ENCODE measurements around the gene KLHDC7B. TPM values are rescaled to one million over a fixed set of nuclear protein-coding genes. Genes with fewer than 3 reads are reported as not detected.

KLHDC7B gene
- total and polyA plus RNA-seq, 2 of the 13 experiments (the other 11 are each of a cell fraction or from before 2014, with no cell fraction given), result 0.11 TPM; not detected in 1

DNA sequence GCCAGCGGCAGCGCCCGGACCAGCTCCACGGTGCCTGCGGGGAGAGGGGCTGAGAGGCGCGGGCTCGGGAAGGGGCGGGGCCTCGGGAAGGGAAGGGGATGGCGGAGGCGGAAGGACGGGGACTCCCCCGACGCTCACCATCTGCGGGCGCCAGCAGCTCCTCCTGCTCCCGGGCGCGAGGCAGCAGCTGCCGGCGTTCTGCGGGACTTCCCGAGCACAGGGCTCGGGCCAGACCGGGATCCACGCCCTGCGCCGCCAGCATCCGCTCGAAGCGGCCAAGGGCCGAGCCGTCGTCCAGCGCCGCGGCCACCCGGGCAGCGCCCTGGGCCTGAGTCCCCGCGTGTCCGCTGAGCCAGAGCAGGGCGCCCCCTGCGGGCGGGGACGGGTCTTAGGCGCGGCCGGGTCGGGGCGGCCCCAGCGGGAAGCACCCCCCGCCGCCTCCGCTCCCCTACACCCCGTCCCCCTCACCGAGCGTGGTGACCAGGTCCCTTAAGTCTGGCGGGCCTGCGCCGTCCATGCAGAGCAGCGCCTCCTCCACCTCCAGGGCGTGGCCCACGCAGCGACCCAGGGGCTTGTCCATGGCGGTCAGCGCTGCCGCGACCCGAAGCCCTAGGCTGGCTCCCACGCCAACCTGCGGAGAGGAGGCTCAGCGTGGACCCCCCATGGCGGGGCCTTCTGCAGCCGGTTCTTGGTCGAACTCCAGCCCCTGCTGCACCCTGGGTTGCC is 19.4 kb upstream of the KLHDC7B start (continued):
- no peak for TF ChIP-seq ZNF256 (CRISPR knock-in tag; conservative IDR thresholded peaks at IDR 0.05)
- no peak; the same call in 1 of the 2 replicates for TF ChIP-seq ZNF205 (CRISPR knock-in tag; IDR thresholded peaks at IDR 0.05)
- TF ChIP-seq, protein P1, sequence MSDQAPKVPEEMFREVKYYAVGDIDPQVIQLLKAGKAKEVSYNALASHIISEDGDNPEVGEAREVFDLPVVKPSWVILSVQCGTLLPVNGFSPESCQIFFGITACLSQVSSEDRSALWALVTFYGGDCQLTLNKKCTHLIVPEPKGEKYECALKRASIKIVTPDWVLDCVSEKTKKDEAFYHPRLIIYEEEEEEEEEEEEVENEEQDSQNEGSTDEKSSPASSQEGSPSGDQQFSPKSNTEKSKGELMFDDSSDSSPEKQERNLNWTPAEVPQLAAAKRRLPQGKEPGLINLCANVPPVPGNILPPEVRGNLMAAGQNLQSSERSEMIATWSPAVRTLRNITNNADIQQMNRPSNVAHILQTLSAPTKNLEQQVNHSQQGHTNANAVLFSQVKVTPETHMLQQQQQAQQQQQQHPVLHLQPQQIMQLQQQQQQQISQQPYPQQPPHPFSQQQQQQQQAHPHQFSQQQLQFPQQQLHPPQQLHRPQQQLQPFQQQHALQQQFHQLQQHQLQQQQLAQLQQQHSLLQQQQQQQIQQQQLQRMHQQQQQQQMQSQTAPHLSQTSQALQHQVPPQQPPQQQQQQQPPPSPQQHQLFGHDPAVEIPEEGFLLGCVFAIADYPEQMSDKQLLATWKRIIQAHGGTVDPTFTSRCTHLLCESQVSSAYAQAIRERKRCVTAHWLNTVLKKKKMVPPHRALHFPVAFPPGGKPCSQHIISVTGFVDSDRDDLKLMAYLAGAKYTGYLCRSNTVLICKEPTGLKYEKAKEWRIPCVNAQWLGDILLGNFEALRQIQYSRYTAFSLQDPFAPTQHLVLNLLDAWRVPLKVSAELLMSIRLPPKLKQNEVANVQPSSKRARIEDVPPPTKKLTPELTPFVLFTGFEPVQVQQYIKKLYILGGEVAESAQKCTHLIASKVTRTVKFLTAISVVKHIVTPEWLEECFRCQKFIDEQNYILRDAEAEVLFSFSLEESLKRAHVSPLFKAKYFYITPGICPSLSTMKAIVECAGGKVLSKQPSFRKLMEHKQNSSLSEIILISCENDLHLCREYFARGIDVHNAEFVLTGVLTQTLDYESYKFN (CRISPR knock-in tag; conservative IDR thresholded peaks at IDR 0.05), result no peak
- TF ChIP-seq, protein P2, sequence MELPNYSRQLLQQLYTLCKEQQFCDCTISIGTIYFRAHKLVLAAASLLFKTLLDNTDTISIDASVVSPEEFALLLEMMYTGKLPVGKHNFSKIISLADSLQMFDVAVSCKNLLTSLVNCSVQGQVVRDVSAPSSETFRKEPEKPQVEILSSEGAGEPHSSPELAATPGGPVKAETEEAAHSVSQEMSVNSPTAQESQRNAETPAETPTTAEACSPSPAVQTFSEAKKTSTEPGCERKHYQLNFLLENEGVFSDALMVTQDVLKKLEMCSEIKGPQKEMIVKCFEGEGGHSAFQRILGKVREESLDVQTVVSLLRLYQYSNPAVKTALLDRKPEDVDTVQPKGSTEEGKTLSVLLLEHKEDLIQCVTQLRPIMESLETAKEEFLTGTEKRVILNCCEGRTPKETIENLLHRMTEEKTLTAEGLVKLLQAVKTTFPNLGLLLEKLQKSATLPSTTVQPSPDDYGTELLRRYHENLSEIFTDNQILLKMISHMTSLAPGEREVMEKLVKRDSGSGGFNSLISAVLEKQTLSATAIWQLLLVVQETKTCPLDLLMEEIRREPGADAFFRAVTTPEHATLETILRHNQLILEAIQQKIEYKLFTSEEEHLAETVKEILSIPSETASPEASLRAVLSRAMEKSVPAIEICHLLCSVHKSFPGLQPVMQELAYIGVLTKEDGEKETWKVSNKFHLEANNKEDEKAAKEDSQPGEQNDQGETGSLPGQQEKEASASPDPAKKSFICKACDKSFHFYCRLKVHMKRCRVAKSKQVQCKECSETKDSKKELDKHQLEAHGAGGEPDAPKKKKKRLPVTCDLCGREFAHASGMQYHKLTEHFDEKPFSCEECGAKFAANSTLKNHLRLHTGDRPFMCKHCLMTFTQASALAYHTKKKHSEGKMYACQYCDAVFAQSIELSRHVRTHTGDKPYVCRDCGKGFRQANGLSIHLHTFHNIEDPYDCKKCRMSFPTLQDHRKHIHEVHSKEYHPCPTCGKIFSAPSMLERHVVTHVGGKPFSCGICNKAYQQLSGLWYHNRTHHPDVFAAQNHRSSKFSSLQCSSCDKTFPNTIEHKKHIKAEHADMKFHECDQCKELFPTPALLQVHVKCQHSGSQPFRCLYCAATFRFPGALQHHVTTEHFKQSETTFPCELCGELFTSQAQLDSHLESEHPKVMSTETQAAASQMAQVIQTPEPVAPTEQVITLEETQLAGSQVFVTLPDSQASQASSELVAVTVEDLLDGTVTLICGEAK (IDR thresholded peaks at IDR 0.05), result no peak
- TF ChIP-seq, protein P2 (CRISPR knock-in tag; IDR thresholded peaks at IDR 0.05), result no peak; the same call in 1 of the 2 replicates
- TF ChIP-seq, protein P3, sequence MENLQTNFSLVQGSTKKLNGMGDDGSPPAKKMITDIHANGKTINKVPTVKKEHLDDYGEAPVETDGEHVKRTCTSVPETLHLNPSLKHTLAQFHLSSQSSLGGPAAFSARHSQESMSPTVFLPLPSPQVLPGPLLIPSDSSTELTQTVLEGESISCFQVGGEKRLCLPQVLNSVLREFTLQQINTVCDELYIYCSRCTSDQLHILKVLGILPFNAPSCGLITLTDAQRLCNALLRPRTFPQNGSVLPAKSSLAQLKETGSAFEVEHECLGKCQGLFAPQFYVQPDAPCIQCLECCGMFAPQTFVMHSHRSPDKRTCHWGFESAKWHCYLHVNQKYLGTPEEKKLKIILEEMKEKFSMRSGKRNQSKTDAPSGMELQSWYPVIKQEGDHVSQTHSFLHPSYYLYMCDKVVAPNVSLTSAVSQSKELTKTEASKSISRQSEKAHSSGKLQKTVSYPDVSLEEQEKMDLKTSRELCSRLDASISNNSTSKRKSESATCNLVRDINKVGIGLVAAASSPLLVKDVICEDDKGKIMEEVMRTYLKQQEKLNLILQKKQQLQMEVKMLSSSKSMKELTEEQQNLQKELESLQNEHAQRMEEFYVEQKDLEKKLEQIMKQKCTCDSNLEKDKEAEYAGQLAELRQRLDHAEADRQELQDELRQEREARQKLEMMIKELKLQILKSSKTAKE (CRISPR knock-in tag; IDR thresholded peaks at IDR 0.05; ENCODE audit: borderline replicate concordance), result no peak
- TF ChIP-seq KAT8 (CRISPR knock-in tag; IDR thresholded peaks at IDR 0.05), result no peak
- TF ChIP-seq PITX1 (CRISPR knock-in tag; IDR thresholded peaks at IDR 0.05), result no peak
- TF ChIP-seq RNF2 (conservative IDR thresholded peaks at IDR 0.05; ENCODE audit: low read depth), result no peak
- no peak for TF ChIP-seq SIN3B (IDR thresholded peaks at IDR 0.05; ENCODE audit: low read length)
- no peak for TF ChIP-seq KDM1A (CRISPR knock-in tag; IDR thresholded peaks at IDR 0.05)
- no peak for TF ChIP-seq FOXO1 (CRISPR knock-in tag; IDR thresholded peaks at IDR 0.05)
- TF ChIP-seq RARG (CRISPR knock-in tag; IDR thresholded peaks at IDR 0.05; ENCODE audit: low read depth), result peak; percentile 88; the same call in 1 of the 2 replicates
- no peak for TF ChIP-seq ARNT2 (CRISPR knock-in tag; IDR thresholded peaks at IDR 0.05; ENCODE audit: low read depth)
- TF ChIP-seq ZMAT3 (CRISPR knock-in tag; conservative IDR thresholded peaks at IDR 0.05), result no peak
- no peak for TF ChIP-seq MBNL3 (CRISPR knock-in tag; conservative IDR thresholded peaks at IDR 0.05)
